NCI-H526 (cell line): ENCODE results near the gene NAGS.
"Not testable (repeated sequence)": the region's sequence is repeated elsewhere in the genome, so short reads cannot be mapped to it uniquely, and the experiment has no call there.

Experiments used
- DNase-seq, 2 experiments: peaks; one replicate each; lab custom pipeline; 2025; lab: John Stamatoyannopoulos, UW

The NAGS gene

DNA sequence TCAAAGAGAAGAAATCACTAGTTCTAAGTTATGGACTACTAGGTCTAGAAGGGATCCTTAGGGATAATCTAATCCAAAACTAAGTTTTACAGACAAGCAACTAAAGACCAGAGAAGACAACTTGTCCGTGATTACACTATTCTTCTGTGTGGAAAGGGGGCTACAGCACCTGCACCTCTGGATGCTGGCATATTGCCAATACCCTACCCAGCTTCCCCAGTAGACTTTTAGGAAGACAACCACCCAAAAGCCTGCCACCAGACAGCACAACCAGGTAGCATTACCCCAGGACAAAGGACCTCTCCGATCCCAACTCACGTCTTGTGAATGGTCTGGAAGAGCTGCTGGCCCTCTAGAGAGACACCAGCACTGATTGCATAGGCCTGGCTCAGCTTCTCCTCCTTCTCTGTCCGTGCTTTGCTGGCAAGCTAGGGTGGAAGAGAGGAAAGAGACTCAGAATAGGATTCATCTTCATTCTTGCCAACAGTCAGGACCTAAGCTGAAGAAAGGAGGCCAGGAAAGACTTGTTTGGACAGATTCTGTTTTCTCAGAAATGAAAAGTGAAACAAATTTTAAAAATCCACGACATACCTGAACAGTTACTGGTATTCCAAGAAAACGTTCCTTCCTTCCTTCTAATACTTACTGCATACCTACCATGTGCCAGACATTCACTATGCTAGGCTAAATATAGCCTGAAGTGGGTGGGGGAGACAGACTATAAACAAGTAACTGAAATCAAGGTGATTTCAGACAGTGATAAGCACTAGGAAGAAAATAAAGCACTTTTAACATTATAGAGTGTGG is 35.6 kb downstream of the NAGS start:
- DNase-seq = no peak

DNA sequence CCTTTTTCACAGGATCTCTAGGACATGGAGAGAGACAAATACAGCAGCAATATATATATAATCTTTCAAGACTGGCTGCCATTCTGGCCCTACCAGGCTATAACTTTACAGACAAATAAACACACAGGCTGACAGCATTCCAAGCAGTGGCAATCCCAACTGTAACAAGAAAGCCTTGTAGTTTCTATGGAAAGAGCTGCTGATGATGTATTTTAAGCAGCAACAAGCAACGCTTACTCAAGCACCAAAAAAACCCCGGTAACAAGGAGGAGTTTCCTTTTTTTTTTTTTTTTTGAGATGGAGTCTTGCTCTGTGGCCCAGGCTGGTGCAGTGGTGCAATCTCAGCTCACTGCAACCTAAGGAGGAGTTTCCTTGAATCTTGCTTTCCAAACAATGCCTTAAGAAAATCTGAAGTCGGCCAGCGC is 38.9 kb downstream of the NAGS start:
- no peak for DNase-seq

DNA sequence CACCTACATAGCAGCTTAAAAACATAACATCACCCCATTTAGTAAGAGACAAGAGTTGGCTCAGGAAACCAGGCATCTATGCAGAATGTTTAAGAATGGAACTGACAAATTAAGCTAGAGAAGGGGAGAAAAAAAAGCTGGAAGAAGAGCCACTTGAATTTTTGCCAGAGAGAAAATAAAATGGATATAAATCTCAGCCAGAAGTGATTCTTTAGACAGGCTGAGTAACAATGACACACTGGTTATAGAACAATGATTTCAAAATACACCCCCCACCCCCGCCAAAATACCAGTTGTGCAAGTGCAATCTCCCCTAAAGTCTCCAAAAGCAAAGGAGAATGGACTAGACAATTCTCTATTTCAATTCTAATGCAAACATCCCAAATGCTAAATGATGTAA is 39.6 kb downstream of the NAGS start:
- no peak for DNase-seq

DNA sequence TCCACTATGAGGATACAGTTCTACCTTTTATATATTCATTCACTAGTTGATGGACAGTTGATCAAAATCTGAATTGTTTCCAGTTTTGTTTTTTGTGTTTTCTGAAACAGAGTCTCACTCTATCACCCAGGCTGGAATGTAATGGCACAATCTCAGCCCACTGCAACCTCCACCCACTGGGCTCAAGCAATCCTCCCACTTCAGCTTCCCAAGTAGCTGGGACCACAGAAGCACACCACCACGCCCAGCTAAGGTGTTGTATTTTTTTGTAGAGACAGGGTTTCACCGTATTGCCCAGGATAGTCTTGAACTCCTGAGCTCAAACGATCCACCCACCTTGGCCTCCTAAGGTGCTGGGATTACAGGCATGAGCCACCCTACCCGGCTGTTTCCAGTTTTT is 41.1 kb downstream of the NAGS start:
- DNase-seq = no peak

DNA sequence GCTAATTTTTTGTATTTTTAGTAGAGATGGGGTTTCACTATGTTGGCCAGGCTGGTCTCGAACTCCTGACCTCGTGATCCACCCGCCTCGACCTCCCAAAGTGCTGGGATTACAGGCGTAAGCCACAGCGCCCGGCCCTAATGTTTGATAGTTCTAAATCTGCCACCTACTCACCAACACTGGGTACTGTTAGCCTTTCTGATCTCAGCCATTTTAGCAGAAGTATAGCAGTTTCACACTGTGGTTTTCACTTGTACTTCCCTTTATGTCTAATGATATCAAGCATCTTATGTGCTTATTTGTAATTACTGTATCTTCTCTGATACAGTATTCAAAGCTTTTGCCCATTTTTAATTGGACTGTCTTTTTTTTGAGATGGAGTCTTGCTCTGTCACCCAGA is 42.5 kb downstream of the NAGS start:
- DNase-seq = not testable (repeated sequence)

- no peak for DNase-seq
These were observed 45.1 kb downstream of the NAGS start for GRCh38 chr17:44049294-44050060.

DNA sequence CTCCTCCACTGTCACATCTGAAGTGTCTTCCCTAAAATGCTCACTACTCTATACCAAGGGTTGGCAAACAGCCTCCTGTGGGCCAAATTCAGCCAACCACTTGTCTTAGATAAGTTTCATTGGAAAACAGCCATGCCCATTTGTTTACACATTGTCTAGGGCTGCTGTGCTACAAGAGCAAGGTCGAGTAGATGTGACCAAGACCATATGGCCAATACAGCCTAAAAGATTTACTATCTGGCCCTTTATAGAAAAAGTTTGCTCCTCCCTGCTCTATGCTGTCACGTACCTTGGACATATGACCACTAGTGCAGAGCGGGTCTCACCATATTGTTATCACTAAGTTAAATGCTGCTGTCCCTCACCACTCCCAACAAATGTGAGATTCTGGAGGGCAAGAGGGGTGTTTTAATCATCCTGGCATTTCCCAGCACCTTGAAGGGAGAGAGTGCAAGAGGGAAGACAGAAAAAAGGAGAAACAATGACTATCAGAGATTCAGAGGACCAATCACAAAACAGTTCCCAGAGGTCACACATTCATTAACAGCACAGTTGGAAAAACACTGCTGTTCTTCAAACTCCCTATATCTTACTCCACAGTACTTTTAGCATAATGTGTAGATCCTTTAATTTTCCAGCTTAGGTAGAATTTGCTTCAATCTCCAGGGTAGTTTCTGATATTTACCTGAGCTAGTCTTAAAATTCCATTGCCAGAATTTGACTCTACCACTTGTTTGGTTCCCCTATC is 48.9 kb downstream of the NAGS start:
- DNase-seq = no peak
